Right ventricle myocardium inferior (tissue), 1 donor: Measurements from ENCODE around the gene OBSCN. TPM values are rescaled to one million over a fixed set of nuclear protein-coding genes. Genes with fewer than 3 reads are reported as not detected.

Source experiments
- ATAC-seq: fragments of 200-7000 bp; cut with Tn5 transposase; one replicate; pipeline ENCODE4 v1.9.1; 2020; ENCODE audit warnings: mild to moderate bottlenecking, moderate library complexity
- DNase-seq: peaks from one replicate; pipeline ENCODE4 v3.0.0; 2021; ENCODE audit errors: missing footprints
- intact Hi-C: fragments of 100-400 bp; cut with DNase I; formaldehyde crosslinking; loops from one replicate; pipeline ENCODE4 v1.11.0; 2022
- microRNA-seq: library from miRNA; unstranded; fragments of <30 nt; microRNA quantifications from one replicate; pipeline ENCODE4 v1.2.0, GENCODE V29; 2020
- total RNA-seq: library from RNA; stranded (reverse); fragmentation: NEBNext Ultra II Directional; extraction: Animal tissue kit (Norgen Biotek cat#: 25700); gene quantifications from one replicate; pipeline ENCODE4 v1.2.1, GENCODE V29; 2021
- donor health status: DM: no; HTN: yes; CAD: no; lungs with severe emphysema.

OBSCN gene
- total RNA-seq, 1 donor from 2014 or later: 275 TPM

DNA sequence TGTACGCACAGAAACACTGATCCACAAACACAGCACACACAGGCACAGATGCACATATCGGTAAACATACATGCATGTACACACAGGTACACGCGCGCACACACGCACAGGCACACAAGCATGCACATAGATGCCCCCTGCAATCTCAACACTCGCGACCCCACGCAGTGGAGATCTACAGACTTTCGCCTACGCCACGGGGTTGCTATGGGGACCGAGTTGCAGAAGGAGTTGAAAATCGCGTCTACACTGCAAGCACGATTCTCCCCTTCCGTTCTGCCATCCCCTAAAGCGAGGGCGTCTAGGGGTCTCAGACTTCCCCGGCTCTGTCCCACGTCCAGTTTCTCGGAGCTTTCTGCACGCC is 208.0 kb downstream of the OBSCN start:
- intact Hi-C loops: no loop called here
- ATAC-seq (peak; percentile 3), DNase-seq (peak; percentile 35)

GRCh38 chr1:228416217-228416933 is 208.5 kb downstream of the OBSCN start, which contains the start of gene TRIM17:
Gene TRIM17, minus strand, starts transcription at chr1:228416861. Its CDS starts 1,789 bp downstream, at chr1:228415072.
- intact Hi-C loops: no loop called here
- ATAC-seq (peak; percentile 46), DNase-seq (peak; percentile 62)

GRCh38 chr1:228417061-228417460 is 209.2 kb downstream of the OBSCN start:
- intact Hi-C loops: no loop called here
- ATAC-seq: peak; percentile 17
- DNase-seq: peak; percentile 49

DNA sequence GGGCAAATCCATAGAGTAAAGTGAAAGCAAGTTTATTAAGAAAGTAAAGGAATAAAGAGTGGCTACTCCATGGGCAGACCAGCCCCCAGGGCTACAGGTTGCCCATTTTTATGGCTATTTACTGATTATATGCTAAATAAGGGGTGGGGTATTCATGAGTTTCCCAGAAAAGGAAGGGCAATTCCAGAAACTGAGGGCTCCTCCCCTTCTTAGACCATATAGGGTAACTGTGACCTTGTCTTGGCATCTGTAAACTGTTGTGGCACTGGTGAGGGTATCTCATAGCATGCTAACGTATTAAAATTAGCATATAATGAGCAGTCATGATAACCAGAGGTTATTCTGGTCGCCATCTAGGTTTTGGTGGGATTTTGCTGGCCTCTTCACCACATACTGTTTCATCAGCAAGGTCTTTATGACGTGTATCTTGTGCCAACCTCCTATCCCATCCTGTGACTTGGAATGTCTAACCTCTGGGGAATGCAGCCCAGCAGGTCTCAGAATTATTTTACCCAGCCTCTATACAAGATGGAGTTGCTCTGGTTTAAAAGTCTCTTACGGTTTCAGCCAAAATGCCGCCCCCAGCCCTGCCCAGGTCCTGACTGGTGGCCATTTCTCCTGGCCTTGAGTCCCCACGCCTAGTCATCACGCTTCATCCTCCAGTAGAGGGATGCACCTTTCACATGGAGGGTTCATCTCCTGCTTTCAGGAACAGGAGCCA is 209.8 kb downstream of the OBSCN start:
- intact Hi-C loops: no loop called here
- ATAC-seq: no peak

GRCh38 chr1:228420968-228421826 is 213.4 kb downstream of the OBSCN start:
- no peak for ATAC-seq
- intact Hi-C loops: no loop called here
- no peak for DNase-seq

More for the DNA sequence above, 209.8 kb downstream of the OBSCN start:
- no peak for DNase-seq

DNA sequence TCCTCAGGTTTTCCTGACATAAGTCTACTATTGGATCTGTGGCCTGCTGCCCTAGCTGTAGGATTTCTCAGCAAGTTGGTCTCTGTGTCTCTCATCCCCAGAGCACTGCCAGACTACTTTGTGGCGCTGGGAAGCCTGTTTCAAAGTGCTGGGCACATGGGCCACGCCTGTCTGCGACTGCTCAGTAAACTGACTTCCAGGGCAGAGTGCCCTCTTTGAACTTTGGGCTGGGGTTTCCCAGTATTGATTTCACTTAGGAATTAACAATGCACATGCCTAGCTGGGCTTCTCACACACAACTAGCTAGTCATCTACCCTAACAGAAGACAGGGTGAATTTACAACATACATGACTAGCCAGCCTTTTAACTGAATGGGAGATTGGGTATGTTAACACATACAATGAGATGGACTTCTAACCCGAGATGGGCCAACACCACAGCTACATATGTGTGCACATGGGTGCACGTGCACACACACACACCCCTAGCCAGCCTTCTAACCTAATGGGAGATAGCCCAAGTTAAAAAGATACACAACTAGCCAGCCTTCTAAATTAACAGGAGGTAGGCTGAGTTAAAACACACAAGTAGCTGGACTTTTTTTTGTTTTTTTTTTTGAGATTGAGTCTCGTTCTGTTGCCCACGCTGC is 215.7 kb downstream of the OBSCN start:
- DNase-seq (no peak), ATAC-seq (no peak)
- intact Hi-C loops: no loop called here

GRCh38 chr1:228424685-228425660 is 217.1 kb downstream of the OBSCN start:
- intact Hi-C loops: no loop called here
- ATAC-seq: peak; percentile 13
- DNase-seq: no peak

DNA sequence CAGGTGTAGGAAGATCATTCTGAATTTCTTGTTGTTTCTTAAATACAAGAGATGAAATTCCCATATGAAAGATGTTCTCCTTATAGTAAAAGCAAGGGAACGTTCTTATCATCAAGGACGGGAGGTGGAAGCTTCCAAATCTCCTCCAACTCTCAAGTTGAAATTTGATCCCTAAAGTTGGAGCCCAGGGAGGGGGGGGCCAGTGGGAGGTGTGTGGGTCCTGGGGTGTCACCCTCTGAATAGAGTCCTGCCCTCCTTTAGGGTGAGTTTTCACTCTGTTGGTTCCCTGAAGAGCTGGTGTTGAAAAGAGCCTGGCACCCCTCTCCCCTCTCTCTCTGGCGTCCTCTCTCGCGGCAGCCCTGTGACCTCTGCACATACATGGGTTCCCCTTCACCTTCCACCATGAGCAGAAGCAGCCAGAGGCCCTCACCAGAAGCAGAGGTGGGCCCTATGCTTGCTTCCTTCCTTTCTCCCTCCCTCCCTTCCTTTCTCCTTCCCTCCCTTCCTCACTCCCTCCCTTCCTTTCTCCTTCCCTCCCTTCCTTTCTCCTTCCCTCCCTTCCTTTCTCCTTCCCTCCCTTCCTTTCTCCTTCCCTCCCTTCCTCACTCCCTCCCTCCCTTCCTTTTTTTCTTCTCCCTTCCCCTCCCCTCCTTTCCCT is 218.8 kb downstream of the OBSCN start:
- no peak for DNase-seq
- no peak for ATAC-seq
- intact Hi-C loops: no loop called here

DNA sequence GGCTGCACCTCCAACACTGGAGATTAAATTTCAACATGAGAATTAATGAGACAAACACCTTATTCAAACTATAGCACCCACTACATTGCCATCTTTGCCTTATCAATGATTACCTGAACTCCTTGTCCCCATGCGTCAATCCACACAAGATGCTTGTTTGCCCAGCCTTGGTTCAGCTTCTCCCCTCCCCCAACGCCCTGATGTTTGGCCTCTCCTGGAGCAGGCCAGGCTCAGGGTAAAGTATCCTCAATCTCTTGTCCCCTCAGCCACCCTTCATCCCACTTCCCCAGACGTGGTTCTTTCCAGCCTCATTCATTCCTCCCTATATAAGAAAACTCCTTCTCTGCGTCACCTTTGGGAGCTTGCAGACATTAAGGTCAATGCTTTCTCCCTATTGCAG is 220.6 kb downstream of the OBSCN start:
- intact Hi-C loops: no loop called here
- DNase-seq: no peak
- ATAC-seq: no peak

Small RNA genes within 50 kb of the gene (microRNA-seq; reads per million reads assigned to microRNA genes)
- not detected for gene MIR6742

Other genes starting within 250 kb of the OBSCN start
- not detected for gene WNT3A, start 201.0 kb upstream of the OBSCN start, total RNA-seq
- 281 TPM for gene ARF1, start 125.3 kb upstream of the OBSCN start, total RNA-seq
- gene C1orf35, start 104.7 kb upstream of the OBSCN start, total RNA-seq: 6.0 TPM
- 57.0 TPM for gene MRPL55, start 98.7 kb upstream of the OBSCN start, total RNA-seq
- gene GUK1, start 67.8 kb upstream of the OBSCN start, total RNA-seq: 162 TPM
- gene GJC2, start 58.1 kb upstream of the OBSCN start, total RNA-seq: 1.6 TPM
- gene IBA57, start 42.2 kb upstream of the OBSCN start, total RNA-seq: 12.7 TPM
- gene TRIM11, start 198.8 kb downstream of the OBSCN start, total RNA-seq: 7.7 TPM
- 0.38 TPM for gene TRIM17, start 208.8 kb downstream of the OBSCN start, total RNA-seq